NCI-H2227 (cell line): Measurements from ENCODE around the gene GJA10.
A peak's percentile ranks its signal among the peaks of the same experiment; 100 is the strongest.

Source experiments
- DNase-seq: peaks from one replicate; lab custom pipeline; 2025; ENCODE audit not compliant: unreplicated experiment; lab: John Stamatoyannopoulos, UW

Gene GJA10

GRCh38 chr6:89942601-89943000, 48.3 kb downstream of the GJA10 start:
- DNase-seq = no peak

GRCh38 chr6:89944181-89944755, 50.0 kb downstream of the GJA10 start:
- no peak for DNase-seq

GRCh38 chr6:89944826-89945407, 50.6 kb downstream of the GJA10 start:
- peak; percentile 27 for DNase-seq
